IPS-18c (cell line): Measurements from ENCODE around the gene REXO4.

Experiments used
- H3K4me3 ChIP-seq: 2 replicates; pipeline ENCODE4 v1.7.0; 2013; ENCODE audit warnings: low read depth, mild to moderate bottlenecking, low read length, moderate library complexity; ENCODE audit not compliant: insufficient read depth
- H3K9me3 ChIP-seq: one replicate; pipeline ENCODE4 v1.6.1; 2013; ENCODE audit warnings: mild to moderate bottlenecking, low read length, moderate library complexity; ENCODE audit not compliant: control insufficient read depth, insufficient read depth

The REXO4 gene

DNA sequence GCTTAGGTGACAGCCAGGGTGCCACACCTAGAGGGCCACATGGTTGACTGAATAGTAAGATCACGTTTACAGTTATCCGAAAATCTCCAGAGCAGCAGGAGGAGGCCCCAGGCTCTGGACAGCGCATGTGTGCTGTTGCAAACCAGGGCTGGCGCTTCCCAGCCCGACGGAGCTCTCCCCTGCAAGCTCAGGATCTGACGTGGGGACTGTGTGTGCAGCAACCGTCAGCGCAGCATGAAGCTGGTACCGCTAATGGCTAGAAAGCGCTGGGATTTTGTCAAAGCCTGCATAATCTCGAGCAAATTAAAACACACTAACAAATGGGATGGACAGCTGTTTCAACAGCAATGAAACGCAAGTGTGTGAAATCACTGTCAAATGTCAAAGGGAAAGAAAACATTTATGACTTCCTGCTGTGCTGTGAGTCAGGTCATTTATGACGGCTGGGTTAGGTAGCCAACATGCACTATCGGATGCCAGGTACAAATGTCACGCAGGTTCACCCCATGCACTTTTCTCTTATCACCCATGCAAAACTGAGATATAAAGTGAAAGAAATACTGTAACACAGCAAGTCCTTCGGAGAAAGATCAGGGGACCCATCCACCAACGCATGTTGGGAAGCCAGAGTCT is 49.4 kb downstream of the REXO4 start:
- Histone ChIP-seq H3K4me3 (no peak overlapping the region), H3K9me3 (no peaks in the 10 kb centered on the region)

DNA sequence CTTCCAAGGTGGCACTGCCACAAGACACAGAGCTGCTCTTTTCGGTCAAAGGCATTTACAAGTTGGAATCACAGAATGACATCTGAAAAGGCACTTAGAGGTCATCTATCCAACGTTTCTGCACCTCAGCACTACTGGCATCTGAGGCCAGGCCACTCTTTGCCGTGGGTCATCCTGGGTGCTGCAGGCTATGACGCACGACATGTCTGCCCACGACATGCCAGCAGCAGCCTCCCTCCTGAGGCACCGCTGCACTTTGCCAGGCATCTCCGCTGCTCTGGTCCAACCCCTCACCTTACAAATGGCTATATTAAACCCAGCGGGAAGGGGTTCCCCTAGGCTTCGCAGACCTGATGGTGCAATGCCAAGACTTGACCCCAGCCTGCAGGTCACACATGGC is 50.0 kb downstream of the REXO4 start:
- Histone ChIP-seq H3K4me3 (no peak overlapping the region), H3K9me3 (no peaks in the 10 kb centered on the region)

DNA sequence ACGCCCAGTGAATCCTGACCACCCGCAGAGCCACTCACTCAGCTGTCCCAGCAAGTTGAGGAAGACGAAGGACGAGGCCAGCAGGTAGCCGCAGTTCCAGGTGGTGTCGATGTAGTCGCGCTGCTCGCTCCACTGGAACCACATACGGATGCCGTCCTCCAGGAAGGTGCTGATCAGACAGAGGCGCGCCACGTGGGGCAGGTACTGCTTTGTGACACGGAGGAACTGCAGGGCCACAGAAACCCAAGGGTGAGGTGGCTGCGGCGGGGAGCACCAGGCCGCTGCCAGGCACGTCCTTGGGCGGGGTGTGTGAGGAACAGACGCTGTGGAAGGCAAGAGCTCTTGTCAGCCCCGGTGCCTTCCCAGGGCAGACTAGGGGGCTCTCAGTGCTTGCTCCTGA is 50.6 kb downstream of the REXO4 start:
- H3K4me3 ChIP-seq, result no peak overlapping the region
- no peaks in the 10 kb centered on the region for H3K9me3 ChIP-seq

DNA sequence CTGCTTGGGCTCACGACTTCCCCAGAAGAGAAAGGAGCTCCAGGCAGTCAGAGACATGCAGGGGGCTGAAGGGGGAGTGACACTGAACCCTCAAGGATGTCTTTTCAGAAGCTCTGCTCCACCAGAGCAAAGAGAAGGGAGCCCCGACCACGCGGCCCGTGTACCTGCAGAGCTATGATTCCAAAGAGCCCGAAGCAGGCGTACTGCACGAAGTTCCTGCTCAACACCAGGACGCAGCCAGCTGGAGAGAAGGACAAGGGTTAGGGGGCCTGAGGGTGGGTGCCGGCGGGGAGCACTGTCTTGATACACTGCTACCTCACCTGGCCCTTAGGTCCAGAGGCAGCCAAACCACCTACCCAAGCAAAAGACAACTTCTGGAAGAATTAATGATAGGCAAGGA is 51.4 kb downstream of the REXO4 start:
- Histone ChIP-seq H3K4me3 (no peak overlapping the region), H3K9me3 (no peaks in the 10 kb centered on the region)

DNA sequence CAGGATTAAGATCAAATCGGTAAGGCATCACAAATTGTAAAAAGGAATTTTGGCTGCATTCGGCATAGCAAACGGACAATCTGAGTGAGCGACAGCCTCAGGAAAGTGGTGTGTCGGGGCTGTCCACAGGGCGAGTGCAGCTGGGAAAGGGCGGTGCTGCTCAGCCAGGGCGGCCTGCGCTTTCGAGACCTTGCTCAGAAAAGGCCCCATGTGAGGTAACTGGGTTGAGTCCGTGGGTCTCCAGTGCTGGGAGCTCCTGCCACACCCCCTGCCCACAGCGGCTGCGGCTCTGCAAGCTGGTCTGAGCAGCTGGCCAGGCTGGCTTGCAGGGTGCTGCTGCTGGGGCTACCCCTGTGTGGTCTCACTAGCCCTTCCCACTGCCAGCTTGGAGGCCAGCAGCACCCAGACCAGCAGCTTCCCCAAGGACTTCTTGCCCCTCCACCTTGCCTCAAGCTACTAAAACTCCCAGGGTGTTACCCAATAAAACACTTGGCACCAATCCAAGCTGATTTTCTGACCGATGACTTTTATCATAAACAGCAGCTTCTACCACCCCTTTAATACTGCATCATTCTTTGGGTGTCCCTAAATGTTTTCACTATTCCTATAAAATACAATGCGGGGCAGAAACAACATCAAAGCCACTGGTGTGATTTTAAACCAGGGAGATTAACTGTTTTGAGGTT is 55.3 kb downstream of the REXO4 start:
- Histone ChIP-seq H3K9me3 (peaks cover 2% of the 10 kb centered on the region), H3K4me3 (no peak overlapping the region)

DNA sequence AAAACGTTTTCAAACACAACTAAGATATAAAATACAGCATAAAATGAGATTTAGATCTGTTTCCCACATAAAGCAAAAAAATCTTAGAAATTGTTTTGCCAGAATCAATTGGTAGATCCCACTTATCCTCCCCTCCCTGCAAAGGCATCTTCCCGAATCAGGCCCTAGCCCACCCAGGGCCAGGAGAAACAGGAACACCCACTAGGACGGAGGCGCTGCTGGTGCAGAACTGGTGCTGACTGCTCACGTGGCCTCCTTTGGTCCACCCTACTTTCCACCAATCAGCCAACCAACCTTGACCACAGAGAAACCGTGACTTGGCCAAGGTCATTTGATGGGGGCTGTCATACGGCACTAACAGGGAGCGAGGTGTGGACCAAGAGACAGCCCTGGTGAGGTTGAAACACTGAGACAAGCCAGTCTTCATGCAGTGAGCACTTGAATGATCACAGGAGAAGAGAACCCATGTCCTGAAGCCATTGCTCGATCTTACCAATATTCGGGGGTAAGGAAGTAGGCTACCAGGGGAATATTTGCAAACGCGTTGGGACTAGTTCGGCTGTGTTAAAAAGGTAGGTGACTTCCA is 56.2 kb downstream of the REXO4 start:
- Histone ChIP-seq H3K4me3 (no peak overlapping the region), H3K9me3 (peaks cover 2% of the 10 kb centered on the region)

DNA sequence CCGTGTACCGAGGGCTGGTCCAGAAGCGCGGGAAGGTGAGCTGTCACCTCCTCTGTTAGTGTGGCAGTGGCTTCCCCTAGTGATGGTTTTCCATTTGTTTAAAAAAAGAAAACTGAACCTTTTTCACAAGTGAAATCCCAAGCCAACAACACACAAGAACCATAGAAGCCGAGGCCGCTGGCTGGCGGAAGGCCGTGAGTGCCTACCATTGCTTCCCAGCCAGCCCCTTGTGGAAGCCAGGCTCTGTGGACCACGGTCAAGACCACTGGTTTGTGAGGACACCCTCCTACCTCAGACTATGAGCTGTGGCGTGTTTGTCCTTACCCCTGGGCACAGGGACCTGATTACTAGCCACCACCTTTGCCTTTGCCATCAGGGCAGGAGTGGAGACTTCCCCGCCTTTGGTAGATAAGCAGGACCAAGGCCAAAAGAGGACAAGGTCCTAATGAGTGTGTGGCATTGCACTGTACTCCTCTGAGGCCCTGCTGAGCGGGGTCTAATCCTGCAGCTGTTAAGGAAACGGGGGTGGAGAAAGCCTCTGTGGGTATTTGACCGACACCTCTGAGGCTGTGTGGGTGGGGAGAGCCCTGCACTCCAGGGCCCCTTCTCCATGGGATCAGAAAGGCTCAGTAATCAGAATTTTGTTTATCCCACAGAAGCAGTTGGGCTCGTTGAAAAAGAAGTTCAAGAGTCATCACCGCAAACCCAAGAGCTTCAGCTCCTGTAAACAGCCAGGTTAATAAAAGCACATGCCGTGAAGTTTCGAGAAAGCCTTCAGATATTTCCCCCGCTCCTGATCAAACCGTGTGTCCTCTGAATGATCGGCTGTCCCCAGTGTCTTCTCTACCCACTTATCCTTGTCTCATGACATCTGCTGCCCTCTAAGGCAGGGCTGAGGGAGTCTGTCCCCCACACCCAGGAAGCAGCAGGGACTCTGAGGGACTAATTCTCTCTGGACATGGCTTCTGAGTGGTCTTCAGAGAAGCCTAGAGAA is 57.1 kb downstream of the REXO4 start:
- no peak overlapping the region for H3K4me3 ChIP-seq

DNA sequence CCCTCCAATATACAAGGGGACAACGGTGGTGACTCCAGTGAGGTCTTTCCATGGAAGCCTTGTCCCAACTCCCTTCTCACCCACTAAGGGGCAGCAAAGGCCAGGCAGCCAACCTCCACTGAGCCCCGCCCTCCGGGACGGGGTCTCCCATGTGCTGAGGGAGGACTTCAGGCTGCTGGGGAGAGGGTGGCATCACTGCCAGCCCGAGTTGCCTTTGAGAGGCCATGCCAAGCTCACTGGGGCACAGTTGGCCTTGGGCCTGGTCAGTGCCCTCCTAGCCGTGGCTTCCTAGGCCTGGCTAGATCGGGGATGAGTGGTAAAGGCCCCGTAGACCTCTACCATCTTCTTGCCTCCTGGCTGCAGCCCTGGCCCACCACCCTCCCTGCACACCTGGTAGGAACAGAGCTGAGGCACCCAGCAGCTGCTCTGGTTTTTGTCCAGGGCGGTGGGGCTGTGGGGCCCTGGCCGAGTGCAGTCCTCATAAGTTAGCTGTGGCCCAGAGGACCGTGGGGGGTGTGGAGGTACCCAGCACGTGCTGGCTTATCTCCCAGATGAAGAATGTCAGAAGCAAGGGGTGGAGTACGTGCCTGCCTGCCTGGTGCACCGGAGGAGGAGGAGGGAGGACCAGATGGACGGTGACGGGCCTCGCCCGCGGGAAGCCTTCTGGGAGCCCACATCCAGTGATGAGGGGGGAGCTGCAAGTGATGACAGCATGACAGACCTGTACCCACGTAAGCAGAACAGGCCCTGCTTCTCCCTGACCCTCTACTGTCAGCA is 58.2 kb downstream of the REXO4 start:
- H3K4me3 ChIP-seq, result no peak overlapping the region

More for the DNA sequence above, 57.1 kb downstream of the REXO4 start:
- H3K9me3 ChIP-seq, result peaks cover 2% of the 10 kb centered on the region

DNA sequence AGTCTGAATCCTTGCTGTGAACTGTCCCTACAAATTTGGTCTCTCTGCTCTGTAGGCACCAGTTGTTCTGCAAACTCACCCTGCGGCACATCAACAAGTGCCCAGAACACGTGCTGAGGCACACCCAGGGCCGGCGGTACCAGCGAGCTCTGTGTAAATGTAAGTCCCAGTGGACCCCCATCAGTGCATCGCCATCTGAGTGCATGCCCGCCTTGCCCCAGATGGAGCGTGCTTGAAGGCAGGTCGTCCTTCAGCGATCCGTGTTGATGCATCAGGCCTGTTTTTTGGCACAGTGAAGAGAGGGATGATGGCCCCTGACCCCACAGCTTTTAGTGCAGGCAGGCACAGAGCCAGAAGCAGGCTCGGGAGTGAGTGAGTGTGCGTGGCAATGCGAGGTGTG is 60.2 kb downstream of the REXO4 start:
- H3K9me3 ChIP-seq, result peaks cover 2% of the 10 kb centered on the region
- H3K4me3 ChIP-seq, result peak overlapping the region; percentile 80; the same call in 1 of the 2 replicates

More for the DNA sequence above, 58.2 kb downstream of the REXO4 start:
- peaks cover 2% of the 10 kb centered on the region for H3K9me3 ChIP-seq

DNA sequence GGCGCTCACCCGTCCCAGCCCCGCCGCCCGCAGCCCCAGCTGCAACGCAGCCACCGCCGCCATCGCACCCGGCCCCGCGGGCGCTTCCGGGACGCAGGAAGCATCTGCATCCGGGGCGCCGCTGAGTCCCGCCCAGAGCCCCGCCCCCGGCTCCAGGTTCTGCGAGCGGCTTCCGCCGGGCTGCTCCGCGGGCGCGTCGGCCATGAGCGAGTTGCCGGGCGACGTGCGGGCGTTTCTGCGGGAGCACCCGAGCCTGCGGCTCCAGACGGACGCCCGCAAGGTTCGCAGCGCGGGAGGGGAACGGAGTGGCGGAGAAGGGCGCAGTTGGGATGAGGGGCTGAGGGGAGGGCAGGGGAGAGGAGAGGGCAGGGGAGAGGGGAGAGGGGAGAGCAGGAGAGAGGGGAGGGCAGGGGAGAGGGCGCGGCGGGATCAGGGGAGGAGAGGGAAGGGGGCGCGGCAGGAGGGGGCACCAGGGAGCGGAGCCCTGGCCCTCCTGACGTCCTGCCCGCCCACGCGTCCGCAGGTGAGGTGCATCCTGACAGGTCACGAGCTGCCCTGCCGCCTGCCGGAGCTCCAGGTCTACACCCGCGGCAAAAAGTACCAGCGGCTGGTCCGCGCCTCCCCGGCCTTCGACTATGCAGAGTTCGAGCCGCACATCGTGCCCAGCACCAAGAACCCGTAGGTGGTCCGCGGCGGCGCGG is 61.3 kb downstream of the REXO4 start, which contains the start of the genes SURF1 and SURF2:
Gene SURF1, minus strand, starts transcription at position 97 of the 701 bp plus-strand sequence. Its CDS starts 34 bp downstream, at position 63.
Gene SURF2, plus strand, starts transcription at position 160 of the 701 bp plus-strand sequence. Its CDS starts 43 bp downstream, at position 203.
- Histone ChIP-seq H3K9me3 (peaks cover 2% of the 10 kb centered on the region), H3K4me3 (peak within 1 kb of the TSS; percentile 80)
